ENCODE measurements around the gene WAC. TPM values are rescaled to one million over a fixed set of nuclear protein-coding genes. Genes with fewer than 3 reads are reported as not detected.

WAC gene
- polyA plus RNA-seq, 1 donor from 2014 or later, result 63.9 TPM

- no peak for TF ChIP-seq TAF1 (IDR thresholded peaks at IDR 0.05; ENCODE audit: low read depth)
- TF ChIP-seq SMC3 (conservative IDR thresholded peaks at IDR 0.05; ENCODE audit: poor library complexity), result no peak
- TF ChIP-seq, protein P1, sequence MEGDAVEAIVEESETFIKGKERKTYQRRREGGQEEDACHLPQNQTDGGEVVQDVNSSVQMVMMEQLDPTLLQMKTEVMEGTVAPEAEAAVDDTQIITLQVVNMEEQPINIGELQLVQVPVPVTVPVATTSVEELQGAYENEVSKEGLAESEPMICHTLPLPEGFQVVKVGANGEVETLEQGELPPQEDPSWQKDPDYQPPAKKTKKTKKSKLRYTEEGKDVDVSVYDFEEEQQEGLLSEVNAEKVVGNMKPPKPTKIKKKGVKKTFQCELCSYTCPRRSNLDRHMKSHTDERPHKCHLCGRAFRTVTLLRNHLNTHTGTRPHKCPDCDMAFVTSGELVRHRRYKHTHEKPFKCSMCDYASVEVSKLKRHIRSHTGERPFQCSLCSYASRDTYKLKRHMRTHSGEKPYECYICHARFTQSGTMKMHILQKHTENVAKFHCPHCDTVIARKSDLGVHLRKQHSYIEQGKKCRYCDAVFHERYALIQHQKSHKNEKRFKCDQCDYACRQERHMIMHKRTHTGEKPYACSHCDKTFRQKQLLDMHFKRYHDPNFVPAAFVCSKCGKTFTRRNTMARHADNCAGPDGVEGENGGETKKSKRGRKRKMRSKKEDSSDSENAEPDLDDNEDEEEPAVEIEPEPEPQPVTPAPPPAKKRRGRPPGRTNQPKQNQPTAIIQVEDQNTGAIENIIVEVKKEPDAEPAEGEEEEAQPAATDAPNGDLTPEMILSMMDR (IDR thresholded peaks at IDR 0.05; ENCODE audit: poor library complexity, severe bottlenecking), result no peak
- TF ChIP-seq, protein P2, sequence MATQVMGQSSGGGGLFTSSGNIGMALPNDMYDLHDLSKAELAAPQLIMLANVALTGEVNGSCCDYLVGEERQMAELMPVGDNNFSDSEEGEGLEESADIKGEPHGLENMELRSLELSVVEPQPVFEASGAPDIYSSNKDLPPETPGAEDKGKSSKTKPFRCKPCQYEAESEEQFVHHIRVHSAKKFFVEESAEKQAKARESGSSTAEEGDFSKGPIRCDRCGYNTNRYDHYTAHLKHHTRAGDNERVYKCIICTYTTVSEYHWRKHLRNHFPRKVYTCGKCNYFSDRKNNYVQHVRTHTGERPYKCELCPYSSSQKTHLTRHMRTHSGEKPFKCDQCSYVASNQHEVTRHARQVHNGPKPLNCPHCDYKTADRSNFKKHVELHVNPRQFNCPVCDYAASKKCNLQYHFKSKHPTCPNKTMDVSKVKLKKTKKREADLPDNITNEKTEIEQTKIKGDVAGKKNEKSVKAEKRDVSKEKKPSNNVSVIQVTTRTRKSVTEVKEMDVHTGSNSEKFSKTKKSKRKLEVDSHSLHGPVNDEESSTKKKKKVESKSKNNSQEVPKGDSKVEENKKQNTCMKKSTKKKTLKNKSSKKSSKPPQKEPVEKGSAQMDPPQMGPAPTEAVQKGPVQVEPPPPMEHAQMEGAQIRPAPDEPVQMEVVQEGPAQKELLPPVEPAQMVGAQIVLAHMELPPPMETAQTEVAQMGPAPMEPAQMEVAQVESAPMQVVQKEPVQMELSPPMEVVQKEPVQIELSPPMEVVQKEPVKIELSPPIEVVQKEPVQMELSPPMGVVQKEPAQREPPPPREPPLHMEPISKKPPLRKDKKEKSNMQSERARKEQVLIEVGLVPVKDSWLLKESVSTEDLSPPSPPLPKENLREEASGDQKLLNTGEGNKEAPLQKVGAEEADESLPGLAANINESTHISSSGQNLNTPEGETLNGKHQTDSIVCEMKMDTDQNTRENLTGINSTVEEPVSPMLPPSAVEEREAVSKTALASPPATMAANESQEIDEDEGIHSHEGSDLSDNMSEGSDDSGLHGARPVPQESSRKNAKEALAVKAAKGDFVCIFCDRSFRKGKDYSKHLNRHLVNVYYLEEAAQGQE (IDR thresholded peaks at IDR 0.05; ENCODE audit: borderline replicate concordance), result no peak
- no peaks in the 10 kb centered on the region for H3K9me3 ChIP-seq (ENCODE audit: low read length)
- H4K20me1 ChIP-seq (ENCODE audit: insufficient read depth), result no peaks in the 10 kb centered on the region
- no peak overlapping the region for H3K4me3 ChIP-seq (ENCODE audit: low read length)
- H3F3A ChIP-seq (ENCODE audit: insufficient read depth, low read length, poor library complexity, severe bottlenecking), result no peaks in the 10 kb centered on the region
- no peak overlapping the region for H3K9ac ChIP-seq (ENCODE audit: low read length)
- no peaks in the 10 kb centered on the region for H3K36me3 ChIP-seq (ENCODE audit: insufficient read depth, low read length)
- no peaks in the 10 kb centered on the region for H3K27me3 ChIP-seq (ENCODE audit: insufficient read depth, low read depth, low read length)
- no peak overlapping the region for H2AFZ ChIP-seq (ENCODE audit: low read depth, low read length)
- H3K9me2 ChIP-seq (ENCODE audit: insufficient read depth, low read length), result no peaks in the 10 kb centered on the region
- no peak overlapping the region for H3K27ac ChIP-seq (ENCODE audit: low read length)
- no peaks in the 10 kb centered on the region for H3K79me2 ChIP-seq (replicated peaks; ENCODE audit: insufficient read depth, low read length)
- no peak overlapping the region for H3K4me2 ChIP-seq (ENCODE audit: low read length)
These were observed 99.1 kb downstream of the WAC start for GRCh38 chr10:28631896-28632583.

- Histone ChIP-seq H3F3A (ENCODE audit: insufficient read depth, low read length, poor library complexity, severe bottlenecking) (no peaks in the 10 kb centered on the region), H3K9me3 (ENCODE audit: low read length) (no peaks in the 10 kb centered on the region), H2AFZ (ENCODE audit: low read depth, low read length) (no peak overlapping the region), H3K36me3 (ENCODE audit: insufficient read depth, low read length) (no peaks in the 10 kb centered on the region), H3K9me2 (ENCODE audit: insufficient read depth, low read length) (no peaks in the 10 kb centered on the region), H3K9ac (ENCODE audit: low read length) (no peak overlapping the region), H3K27me3 (ENCODE audit: insufficient read depth, low read depth, low read length) (no peaks in the 10 kb centered on the region), H3K27ac (ENCODE audit: low read length) (no peak overlapping the region), H3K4me3 (ENCODE audit: low read length) (no peak overlapping the region), H4K20me1 (ENCODE audit: insufficient read depth) (no peaks in the 10 kb centered on the region), H3K4me2 (ENCODE audit: low read length) (no peak overlapping the region), H3K79me2 (replicated peaks; ENCODE audit: insufficient read depth, low read length) (no peaks in the 10 kb centered on the region)
- TF ChIP-seq, protein P1 (IDR thresholded peaks at IDR 0.05; ENCODE audit: poor library complexity, severe bottlenecking), result no peak
- TF ChIP-seq, protein P2 (IDR thresholded peaks at IDR 0.05; ENCODE audit: borderline replicate concordance), result no peak
- no peak for TF ChIP-seq POLR2AphosphoS5 (IDR thresholded peaks at IDR 0.05)
- no peak for TF ChIP-seq RAD21 (conservative IDR thresholded peaks at IDR 0.05)
- no peak for TF ChIP-seq EZH2 (IDR thresholded peaks at IDR 0.05; ENCODE audit: borderline replicate concordance, insufficient read depth, low read length, poor library complexity, severe bottlenecking)
- TF ChIP-seq EP300 (conservative IDR thresholded peaks at IDR 0.05; ENCODE audit: poor library complexity, severe bottlenecking), result no peak
- no peak for TF ChIP-seq MXI1 (conservative IDR thresholded peaks at IDR 0.05; ENCODE audit: poor library complexity, severe bottlenecking)
- TF ChIP-seq TAF1 (IDR thresholded peaks at IDR 0.05; ENCODE audit: low read depth), result no peak
- no peak for TF ChIP-seq SMC3 (conservative IDR thresholded peaks at IDR 0.05; ENCODE audit: poor library complexity)
These were observed 99.6 kb downstream of the WAC start for GRCh38 chr10:28632584-28632945.
